HCT116 (cell line): ENCODE measurements around the gene RALGPS2. TPM values are rescaled to one million over a fixed set of nuclear protein-coding genes. Genes with fewer than 3 reads are reported as not detected.

Experiments
- ATAC-seq: fragments of 200-7000 bp; cut with Tn5 transposase; 2 replicates; pipeline ENCODE4 v1.9.1; 2020; ENCODE audit warnings: mild to moderate bottlenecking, moderate library complexity
- BruUV-seq: library from RNA; stranded (reverse); fragments of 400-500 nt; replicated peaks from 2 replicates; lab custom pipeline; 2021; lab: Mats Ljungman, UMichigan
- CTCF ChIA-PET: fragments of 300-600 bp; sonication (Branson Sonifier 250); formaldehyde crosslinking; loops from one replicate; lab custom pipeline; 2021; ENCODE audit warnings: antibody characterized with exemption; lab: Charles Lee
- POLR2A ChIA-PET: fragments of 300-600, 350-600 bp; sonication (Branson Sonifier 250); formaldehyde crosslinking; loops from one replicate; lab custom pipeline; 2021; ENCODE audit warnings: antibody characterized with exemption; lab: Charles Lee
- RAD21 ChIA-PET, 2 experiments: fragments of 300-600 bp; sonication (Branson Sonifier 250); formaldehyde crosslinking; loops; one replicate each; lab custom pipeline; 2023; ENCODE audit warnings: low total read pairs in 2 of 2; ENCODE audit not compliant: uncharacterized antibody in 2 of 2, unreplicated experiment in 2 of 2, low non-redundant PET in 1 of 2; lab: Charles Lee
- DNase-seq: peaks from one replicate; pipeline ENCODE4 v3.0.0-alpha.2; 2010; ENCODE audit warnings: low read depth, low spot score
- H2AFZ ChIP-seq: fragments of 200-600 bp; shearing (Covaris generic), sonication (generic); 2 replicates; pipeline ENCODE4 v1.6.1; 2017; ENCODE audit warnings: low read depth, mixed run types, mixed read lengths, antibody characterized with exemption, low read length; ENCODE audit not compliant: poor library complexity, severe bottlenecking
- H3K27ac ChIP-seq: 2 replicates; pipeline ENCODE4 v1.5.1; 2012; ENCODE audit warnings: low read depth, low read length
- H3K27me3 ChIP-seq: fragments of 200-600 bp; sonication (generic); 2 replicates; pipeline ENCODE4 v1.6.1; 2016; ENCODE audit warnings: mixed run types, low read length, mixed read lengths; ENCODE audit not compliant: insufficient read depth
- H3K36me3 ChIP-seq, 2 experiments: fragments of 200-500 bp in 1 of 2; fragments of 200-600 bp in 1 of 2; sonication (Bioruptor generic) in 1 of 2; sonication (generic) in 1 of 2; 2 replicates each; pipeline versions ENCODE4 v1.5.1 to v1.6.1; 2014 to 2016; ENCODE audit warnings: low read length in 2 of 2, inconsistent platforms in 1 of 2, mixed read lengths in 1 of 2, mixed run types in 1 of 2; ENCODE audit not compliant: insufficient read depth in 2 of 2, control insufficient read depth in 1 of 2
- H3K4me1 ChIP-seq, 2 experiments: fragments of 200-600 bp in 1 of 2; sonication (generic) in 1 of 2; 2 replicates each; pipeline versions ENCODE4 v1.5.1 to v1.6.1; 2012 to 2017; ENCODE audit warnings: low read length in 2 of 2, inconsistent platforms in 1 of 2, mild to moderate bottlenecking in 1 of 2, mixed read lengths in 1 of 2, mixed run types in 1 of 2, moderate library complexity in 1 of 2; ENCODE audit not compliant: insufficient read depth in 2 of 2, control insufficient read depth in 1 of 2
- H3K4me2 ChIP-seq: fragments of 200-600 bp; sonication (generic); 2 replicates; pipeline ENCODE4 v1.6.1; 2017; ENCODE audit warnings: mixed run types, low read length, mixed read lengths
- H3K4me3 ChIP-seq, 2 experiments: fragments of 200-600 bp in 1 of 2; sonication (generic) in 1 of 2; replicated peaks in 1 of 2; 2 replicates each; pipeline ENCODE4 v1.5.1; 2011 to 2016; ENCODE audit warnings: low read length in 2 of 2, control low read depth in 1 of 2, low read depth in 1 of 2, mild to moderate bottlenecking in 1 of 2, mixed read lengths in 1 of 2, mixed run types in 1 of 2
- H3K79me2 ChIP-seq: fragments of 200-600 bp; sonication (generic); 2 replicates; pipeline ENCODE4 v1.6.1; 2017; ENCODE audit warnings: mild to moderate bottlenecking, mixed run types, low read length, moderate library complexity, mixed read lengths; ENCODE audit not compliant: insufficient read depth
- H3K9ac ChIP-seq: fragments of 200-600 bp; sonication (generic); 2 replicates; pipeline ENCODE4 v1.6.1; 2016; ENCODE audit warnings: low read length, mixed read lengths
- H3K9me2 ChIP-seq: fragments of 200-600 bp; sonication (generic), shearing (Covaris generic); 2 replicates; pipeline ENCODE4 v1.6.1; 2017; ENCODE audit warnings: mixed run types, mild to moderate bottlenecking, moderate library complexity; ENCODE audit not compliant: insufficient read depth
- H3K9me3 ChIP-seq, 2 experiments: fragments of 200-500 bp in 1 of 2; fragments of 200-600 bp in 1 of 2; sonication (Bioruptor generic) in 1 of 2; sonication (generic) in 1 of 2; 2 replicates each; pipeline ENCODE4 v1.6.1; 2014 to 2017; ENCODE audit warnings: low read length in 2 of 2, mixed read lengths in 2 of 2, inconsistent platforms in 1 of 2, low read depth in 1 of 2, mild to moderate bottlenecking in 1 of 2, mixed run types in 1 of 2, moderate library complexity in 1 of 2; ENCODE audit not compliant: control insufficient read depth in 1 of 2, insufficient read depth in 1 of 2
- H4K20me1 ChIP-seq: fragments of 200-600 bp; sonication (generic), shearing (Covaris generic); 2 replicates; pipeline ENCODE4 v1.6.1; 2017; ENCODE audit warnings: mixed run types, mild to moderate bottlenecking, moderate library complexity; ENCODE audit not compliant: insufficient read depth
- EGR1 ChIP-seq: IDR thresholded peaks from 2 replicates; pipeline ENCODE4 v1.6.1; 2012; ENCODE audit warnings: low read depth
- RAD21 ChIP-seq: IDR thresholded peaks from 2 replicates; pipeline ENCODE4 v1.6.1; 2012; ENCODE audit warnings: low read depth, mild to moderate bottlenecking
- REST ChIP-seq: IDR thresholded peaks from 2 replicates; pipeline ENCODE4 v1.6.1; 2012; ENCODE audit warnings: low read depth
- SIN3A ChIP-seq: IDR thresholded peaks from 2 replicates; pipeline ENCODE4 v1.6.1; 2012; ENCODE audit warnings: low read depth
- ZNF274 ChIP-seq: fragments of 200-500 bp; sonication (Bioruptor generic); IDR thresholded peaks from 2 replicates; pipeline ENCODE4 v1.6.1; 2014; ENCODE audit warnings: mild to moderate bottlenecking, low read depth, low read length, inconsistent platforms
- intact Hi-C: fragments of 100-400 bp; cut with micrococcal nuclease; formaldehyde crosslinking; loops from 2 replicates; pipeline ENCODE4 v1.10.0; 2022
- total RNA-seq: library from RNA; stranded (reverse); gene quantifications from one replicate; pipeline ENCODE4 v1.2.1, GENCODE V29; 2021; ENCODE audit not compliant: unreplicated experiment
- TF ChIP-seq, protein P1 (sequence below), 3 experiments: fragments of 200-600 bp in 1 of 3; sonication (generic) in 1 of 3; IDR thresholded peaks in 2 of 3; conservative IDR thresholded peaks in 1 of 3; 2 replicates each; pipeline ENCODE4 v1.5.1; 2012 to 2017; ENCODE audit warnings: low read depth in 2 of 3, low read length in 2 of 3, antibody characterized with exemption in 1 of 3, borderline replicate concordance in 1 of 3, control low read depth in 1 of 3, mild to moderate bottlenecking in 1 of 3, mixed read lengths in 1 of 3, mixed run types in 1 of 3, moderate library complexity in 1 of 3; ENCODE audit not compliant: insufficient read depth in 1 of 3

The RALGPS2 gene
- total RNA-seq, 1 experiment from 2014 or later, result 25.6 TPM

GRCh38 chr1:178683291-178683690, 41.8 kb upstream of the RALGPS2 start:
- intact Hi-C loops, result no loop called here
- no peak for ATAC-seq
- H4K20me1 ChIP-seq, result no peaks in the 10 kb centered on the region
- DNase-seq, result no peak
- no peaks in the 10 kb centered on the region for H3K27me3 ChIP-seq
- H3K9ac ChIP-seq, result no peak overlapping the region
- no peaks in the 10 kb centered on the region for H3K9me3 ChIP-seq
- TF ChIP-seq RAD21, result no peak
- no peak for TF ChIP-seq SIN3A
- TF ChIP-seq EGR1, result no peak
- no peak for TF ChIP-seq REST
- TF ChIP-seq, protein P1, sequence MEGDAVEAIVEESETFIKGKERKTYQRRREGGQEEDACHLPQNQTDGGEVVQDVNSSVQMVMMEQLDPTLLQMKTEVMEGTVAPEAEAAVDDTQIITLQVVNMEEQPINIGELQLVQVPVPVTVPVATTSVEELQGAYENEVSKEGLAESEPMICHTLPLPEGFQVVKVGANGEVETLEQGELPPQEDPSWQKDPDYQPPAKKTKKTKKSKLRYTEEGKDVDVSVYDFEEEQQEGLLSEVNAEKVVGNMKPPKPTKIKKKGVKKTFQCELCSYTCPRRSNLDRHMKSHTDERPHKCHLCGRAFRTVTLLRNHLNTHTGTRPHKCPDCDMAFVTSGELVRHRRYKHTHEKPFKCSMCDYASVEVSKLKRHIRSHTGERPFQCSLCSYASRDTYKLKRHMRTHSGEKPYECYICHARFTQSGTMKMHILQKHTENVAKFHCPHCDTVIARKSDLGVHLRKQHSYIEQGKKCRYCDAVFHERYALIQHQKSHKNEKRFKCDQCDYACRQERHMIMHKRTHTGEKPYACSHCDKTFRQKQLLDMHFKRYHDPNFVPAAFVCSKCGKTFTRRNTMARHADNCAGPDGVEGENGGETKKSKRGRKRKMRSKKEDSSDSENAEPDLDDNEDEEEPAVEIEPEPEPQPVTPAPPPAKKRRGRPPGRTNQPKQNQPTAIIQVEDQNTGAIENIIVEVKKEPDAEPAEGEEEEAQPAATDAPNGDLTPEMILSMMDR (IDR thresholded peaks at IDR 0.05 in 2 of 3, conservative IDR thresholded peaks at IDR 0.05 in 1 of 3; ENCODE audit: borderline replicate concordance in 1 of 3, insufficient read depth in 1 of 3, low read depth in 2 of 3, low read length in 2 of 3), result no peak
- TF ChIP-seq ZNF274, result no peak
- POLR2A ChIA-PET, result no interaction called here
- no peaks in the 10 kb centered on the region for H3K79me2 ChIP-seq
- peaks cover 32 to 49% of the 10 kb centered on the region in 2 experiments for H3K4me1 ChIP-seq
- no peak overlapping the region for H3K4me3 ChIP-seq
- peak overlapping the region; percentile 59 for H2AFZ ChIP-seq
- peak overlapping the region; percentile 53; the same call in 1 of the 2 replicates for H3K4me2 ChIP-seq
- no peaks in the 10 kb centered on the region for H3K36me3 ChIP-seq
- no peaks in the 10 kb centered on the region for H3K9me2 ChIP-seq
- H3K27ac ChIP-seq, result no peak overlapping the region
- no TSS peak for BruUV-seq
- RAD21 ChIA-PET, result no interaction called here
- CTCF ChIA-PET, result no interaction called here
